Vagina (tissue), 2 donors: Measurements from ENCODE around the gene RNF217.

Experiments used
- POLR2A ChIP-seq, 2 donors: fragments of 450-650 bp; IDR thresholded peaks; one replicate each; pipeline ENCODE4 v1.6.1; 2017; ENCODE audit warnings: antibody characterized with exemption in 2 of 2, mild to moderate bottlenecking in 2 of 2, moderate library complexity in 2 of 2
- TF ChIP-seq, protein P1 (sequence below), 3 experiments: fragments of 450-650 bp in 2 of 3; fragments of 200-600 bp in 1 of 3; sonication (generic) in 1 of 3; IDR thresholded peaks; one replicate each; pipeline ENCODE4 v1.5.1; 2017 to 2019; ENCODE audit warnings: antibody characterized with exemption in 3 of 3, mild to moderate bottlenecking in 2 of 3, moderate library complexity in 2 of 3

GRCh38 chr6:124986164-124986563 lies 23.9 kb downstream of the RNF217 start:
- TF ChIP-seq POLR2A (IDR thresholded peaks at IDR 0.05), result no peak
- TF ChIP-seq, protein P1, sequence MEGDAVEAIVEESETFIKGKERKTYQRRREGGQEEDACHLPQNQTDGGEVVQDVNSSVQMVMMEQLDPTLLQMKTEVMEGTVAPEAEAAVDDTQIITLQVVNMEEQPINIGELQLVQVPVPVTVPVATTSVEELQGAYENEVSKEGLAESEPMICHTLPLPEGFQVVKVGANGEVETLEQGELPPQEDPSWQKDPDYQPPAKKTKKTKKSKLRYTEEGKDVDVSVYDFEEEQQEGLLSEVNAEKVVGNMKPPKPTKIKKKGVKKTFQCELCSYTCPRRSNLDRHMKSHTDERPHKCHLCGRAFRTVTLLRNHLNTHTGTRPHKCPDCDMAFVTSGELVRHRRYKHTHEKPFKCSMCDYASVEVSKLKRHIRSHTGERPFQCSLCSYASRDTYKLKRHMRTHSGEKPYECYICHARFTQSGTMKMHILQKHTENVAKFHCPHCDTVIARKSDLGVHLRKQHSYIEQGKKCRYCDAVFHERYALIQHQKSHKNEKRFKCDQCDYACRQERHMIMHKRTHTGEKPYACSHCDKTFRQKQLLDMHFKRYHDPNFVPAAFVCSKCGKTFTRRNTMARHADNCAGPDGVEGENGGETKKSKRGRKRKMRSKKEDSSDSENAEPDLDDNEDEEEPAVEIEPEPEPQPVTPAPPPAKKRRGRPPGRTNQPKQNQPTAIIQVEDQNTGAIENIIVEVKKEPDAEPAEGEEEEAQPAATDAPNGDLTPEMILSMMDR (IDR thresholded peaks at IDR 0.05), result no peak
